ENCODE measurements around the gene CTNND2.

DNA sequence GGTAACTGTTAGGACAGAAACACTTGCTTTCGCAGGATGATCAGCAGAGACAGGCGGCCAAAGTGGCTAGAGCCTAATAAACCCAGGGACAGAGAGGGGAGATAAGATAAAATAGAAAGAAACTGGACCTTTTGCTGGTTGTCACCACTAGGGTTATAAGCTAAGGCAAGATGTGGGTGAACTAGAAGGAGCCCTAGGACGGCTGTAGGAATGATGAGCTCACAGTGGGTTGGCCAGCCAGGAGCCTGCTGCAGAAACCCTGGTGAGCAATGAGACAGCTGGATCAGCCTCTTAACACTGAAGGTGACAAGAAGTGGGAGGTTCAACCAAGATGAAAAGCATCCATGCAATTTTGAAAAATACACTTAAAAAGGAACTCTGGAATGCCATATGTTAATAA lies 13.5 kb downstream of the CTNND2 start:
- TF ChIP-seq, protein P1, sequence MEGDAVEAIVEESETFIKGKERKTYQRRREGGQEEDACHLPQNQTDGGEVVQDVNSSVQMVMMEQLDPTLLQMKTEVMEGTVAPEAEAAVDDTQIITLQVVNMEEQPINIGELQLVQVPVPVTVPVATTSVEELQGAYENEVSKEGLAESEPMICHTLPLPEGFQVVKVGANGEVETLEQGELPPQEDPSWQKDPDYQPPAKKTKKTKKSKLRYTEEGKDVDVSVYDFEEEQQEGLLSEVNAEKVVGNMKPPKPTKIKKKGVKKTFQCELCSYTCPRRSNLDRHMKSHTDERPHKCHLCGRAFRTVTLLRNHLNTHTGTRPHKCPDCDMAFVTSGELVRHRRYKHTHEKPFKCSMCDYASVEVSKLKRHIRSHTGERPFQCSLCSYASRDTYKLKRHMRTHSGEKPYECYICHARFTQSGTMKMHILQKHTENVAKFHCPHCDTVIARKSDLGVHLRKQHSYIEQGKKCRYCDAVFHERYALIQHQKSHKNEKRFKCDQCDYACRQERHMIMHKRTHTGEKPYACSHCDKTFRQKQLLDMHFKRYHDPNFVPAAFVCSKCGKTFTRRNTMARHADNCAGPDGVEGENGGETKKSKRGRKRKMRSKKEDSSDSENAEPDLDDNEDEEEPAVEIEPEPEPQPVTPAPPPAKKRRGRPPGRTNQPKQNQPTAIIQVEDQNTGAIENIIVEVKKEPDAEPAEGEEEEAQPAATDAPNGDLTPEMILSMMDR (IDR thresholded peaks at IDR 0.05): no peak
- TF ChIP-seq POLR2A (IDR thresholded peaks at IDR 0.05; ENCODE audit: low read depth) (no peak), EP300 (IDR thresholded peaks at IDR 0.05) (no peak), POLR2AphosphoS5 (IDR thresholded peaks at IDR 0.05) (no peak)

Measured in esophagus muscularis mucosa (tissue), 4 donors.